Sigmoid colon (tissue), 4 donors: Measurements from ENCODE around the gene IKZF1.

ENCODE experiments used
- EP300 ChIP-seq, 4 donors: sonication (generic); formaldehyde crosslinking; IDR thresholded peaks; one replicate each; pipeline ENCODE4 v1.6.1; 2017; ENCODE audit warnings: antibody characterized with exemption in 4 of 4
- POLR2AphosphoS5 ChIP-seq, 4 donors: sonication (generic); formaldehyde crosslinking; IDR thresholded peaks; one replicate each; pipeline ENCODE4 v1.6.1; 2017; ENCODE audit warnings: antibody characterized with exemption in 4 of 4
- TF ChIP-seq, protein P1 (sequence below), 4 experiments: fragments of 450-650 bp in 3 of 4; fragments of 200-600 bp in 1 of 4; IDR thresholded peaks; one replicate each; pipeline ENCODE4 v1.5.1; 2016 to 2019; ENCODE audit warnings: antibody characterized with exemption in 4 of 4, mild to moderate bottlenecking in 3 of 4, moderate library complexity in 2 of 4

DNA sequence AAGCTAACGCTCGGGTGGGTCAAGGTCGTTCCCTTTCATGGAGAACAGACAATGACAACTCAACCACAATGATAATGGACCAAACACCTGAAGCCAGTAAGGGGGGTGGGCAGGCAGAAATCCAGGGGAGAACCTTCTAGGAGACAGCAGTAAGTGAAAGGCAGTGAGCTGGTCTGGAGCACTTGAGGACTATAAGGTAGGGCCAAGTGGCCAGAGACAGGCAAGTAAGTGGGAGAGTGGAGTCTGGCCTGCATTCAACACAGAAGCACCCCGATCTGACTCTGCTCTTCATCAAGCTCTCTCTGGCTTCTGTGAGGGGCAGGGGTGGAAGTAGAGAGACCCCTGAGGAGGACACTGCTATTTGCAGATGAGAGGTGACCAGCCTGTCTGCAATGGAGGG is 7.7 kb upstream of the IKZF1 start:
- TF ChIP-seq, protein P1, sequence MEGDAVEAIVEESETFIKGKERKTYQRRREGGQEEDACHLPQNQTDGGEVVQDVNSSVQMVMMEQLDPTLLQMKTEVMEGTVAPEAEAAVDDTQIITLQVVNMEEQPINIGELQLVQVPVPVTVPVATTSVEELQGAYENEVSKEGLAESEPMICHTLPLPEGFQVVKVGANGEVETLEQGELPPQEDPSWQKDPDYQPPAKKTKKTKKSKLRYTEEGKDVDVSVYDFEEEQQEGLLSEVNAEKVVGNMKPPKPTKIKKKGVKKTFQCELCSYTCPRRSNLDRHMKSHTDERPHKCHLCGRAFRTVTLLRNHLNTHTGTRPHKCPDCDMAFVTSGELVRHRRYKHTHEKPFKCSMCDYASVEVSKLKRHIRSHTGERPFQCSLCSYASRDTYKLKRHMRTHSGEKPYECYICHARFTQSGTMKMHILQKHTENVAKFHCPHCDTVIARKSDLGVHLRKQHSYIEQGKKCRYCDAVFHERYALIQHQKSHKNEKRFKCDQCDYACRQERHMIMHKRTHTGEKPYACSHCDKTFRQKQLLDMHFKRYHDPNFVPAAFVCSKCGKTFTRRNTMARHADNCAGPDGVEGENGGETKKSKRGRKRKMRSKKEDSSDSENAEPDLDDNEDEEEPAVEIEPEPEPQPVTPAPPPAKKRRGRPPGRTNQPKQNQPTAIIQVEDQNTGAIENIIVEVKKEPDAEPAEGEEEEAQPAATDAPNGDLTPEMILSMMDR (IDR thresholded peaks at IDR 0.05) = no peak
- no peak for TF ChIP-seq POLR2AphosphoS5 (IDR thresholded peaks at IDR 0.05)
- TF ChIP-seq EP300 (IDR thresholded peaks at IDR 0.05) = no peak
